Omental fat pad (tissue), 4 donors: ENCODE results near the gene RBM3. TPM values are rescaled to one million over a fixed set of nuclear protein-coding genes. Genes with fewer than 3 reads are reported as not detected.
A peak's percentile ranks its signal among the peaks of the same experiment; 100 is the strongest.
"Not testable (repeated sequence)": the region's sequence is repeated elsewhere in the genome, so short reads cannot be mapped to it uniquely, and the experiment has no call there.

Source experiments
- ATAC-seq: fragments of 150-250 bp; one replicate; pipeline ENCODE4 v1.9.1; 2016; ENCODE audit warnings: mild to moderate bottlenecking, moderate library complexity; ENCODE audit not compliant: low FRiP score
- DNase-seq: peaks from one replicate; pipeline ENCODE4 v3.0.0-alpha.2; 2019; ENCODE audit warnings: low spot score
- CTCF ChIP-seq, 3 donors: fragments of 450-650 bp; IDR thresholded peaks; one replicate each; pipeline ENCODE4 v1.5.1; 2016 to 2017; ENCODE audit warnings: antibody characterized with exemption in 3 of 3, mild to moderate bottlenecking in 3 of 3, moderate library complexity in 2 of 3
- total RNA-seq, 4 donors: library from RNA; depleted of rRNA; stranded (reverse); fragments of >200 nt; gene quantifications; one replicate each; pipeline ENCODE4 v1.1.0, GENCODE V29; 2016

RBM3 gene
- 100 to 1,000 TPM; 151 to 280 (median 263) TPM for total RNA-seq

GRCh38 chrX:48574270-48575266, at the start of gene RBM3:
RBM3 (plus strand) TSS chrX:48574484; CDS start chrX:48575181, 697 bp downstream.
- peak; percentile 65 for DNase-seq
- no peak for TF ChIP-seq CTCF (IDR thresholded peaks at IDR 0.05)
- peak; percentile 96 for ATAC-seq

- not testable (repeated sequence) for ATAC-seq, DNase-seq
These were observed 48.4 kb upstream of the RBM3 start for GRCh38 chrX:48525853-48526252.

- ATAC-seq (no peak), DNase-seq (no peak)
- TF ChIP-seq CTCF (IDR thresholded peaks at IDR 0.05) = no peak
These were observed 43.5 kb upstream of the RBM3 start for GRCh38 chrX:48530736-48531135.

GRCh38 chrX:48531358-48531959, 42.8 kb upstream of the RBM3 start:
- TF ChIP-seq CTCF (IDR thresholded peaks at IDR 0.05) = no peak
- DNase-seq (no peak), ATAC-seq (no peak)

- ATAC-seq (no peak), DNase-seq (no peak)
- TF ChIP-seq CTCF (IDR thresholded peaks at IDR 0.05) = no peak
These were observed 42.1 kb upstream of the RBM3 start for GRCh38 chrX:48532161-48532560.

GRCh38 chrX:48533165-48533564, 41.1 kb upstream of the RBM3 start:
- DNase-seq = no peak
- no peak for ATAC-seq
- no peak for TF ChIP-seq CTCF (IDR thresholded peaks at IDR 0.05)

GRCh38 chrX:48538641-48539344, 35.5 kb upstream of the RBM3 start:
- ATAC-seq (no peak), DNase-seq (no peak)
- no peak for TF ChIP-seq CTCF (IDR thresholded peaks at IDR 0.05)
